HG03432 (cell line): ENCODE data around the gene SPATA33.
A peak's percentile ranks its signal among the peaks of the same experiment; 100 is the strongest.
"Not testable (repeated sequence)": the region's sequence is repeated elsewhere in the genome, so short reads cannot be mapped to it uniquely, and the experiment has no call there.

ENCODE experiments used
- ATAC-seq: cut with Tn5 transposase; IDR thresholded peaks from one replicate; pipeline ENCODE4 v1.9.1; 2021; ENCODE audit warnings: mild to moderate bottlenecking, moderate library complexity; ENCODE audit not compliant: unreplicated experiment

Gene SPATA33

DNA sequence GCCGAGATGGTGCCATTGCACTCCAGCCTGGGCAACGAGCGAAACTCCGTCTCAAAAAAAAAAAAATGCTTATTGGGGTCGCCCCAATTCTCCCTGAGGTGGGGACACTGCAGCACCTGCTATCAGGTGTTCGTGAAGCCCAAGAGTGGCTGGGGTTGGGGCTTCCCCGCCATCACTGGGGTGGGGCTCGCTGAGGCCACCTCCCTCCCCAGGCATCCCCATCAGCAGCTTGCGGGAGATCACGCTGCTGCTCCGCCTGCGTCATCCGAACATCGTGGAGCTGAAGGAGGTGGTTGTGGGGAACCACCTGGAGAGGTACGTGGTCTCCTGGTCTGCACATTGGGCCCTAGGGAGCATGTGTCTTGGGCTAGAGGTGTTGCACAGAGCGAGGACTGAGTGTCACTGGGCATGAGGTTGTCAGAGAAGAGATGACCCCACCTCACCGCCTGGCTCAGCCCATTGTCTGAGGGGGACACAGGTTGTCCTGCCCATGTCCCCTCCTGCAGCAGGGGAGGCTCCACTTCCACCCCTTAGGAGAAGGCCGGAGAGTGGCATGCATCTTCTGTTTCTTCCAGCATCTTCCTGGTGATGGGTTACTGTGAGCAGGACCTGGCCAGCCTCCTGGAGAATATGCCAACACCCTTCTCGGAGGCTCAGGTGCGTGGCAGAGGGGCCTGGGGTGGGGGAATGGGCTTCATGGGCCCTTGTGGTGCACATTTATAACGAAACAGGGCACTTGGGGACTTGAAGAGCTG, 33.8 kb downstream of the SPATA33 start:
- no peak for ATAC-seq

DNA sequence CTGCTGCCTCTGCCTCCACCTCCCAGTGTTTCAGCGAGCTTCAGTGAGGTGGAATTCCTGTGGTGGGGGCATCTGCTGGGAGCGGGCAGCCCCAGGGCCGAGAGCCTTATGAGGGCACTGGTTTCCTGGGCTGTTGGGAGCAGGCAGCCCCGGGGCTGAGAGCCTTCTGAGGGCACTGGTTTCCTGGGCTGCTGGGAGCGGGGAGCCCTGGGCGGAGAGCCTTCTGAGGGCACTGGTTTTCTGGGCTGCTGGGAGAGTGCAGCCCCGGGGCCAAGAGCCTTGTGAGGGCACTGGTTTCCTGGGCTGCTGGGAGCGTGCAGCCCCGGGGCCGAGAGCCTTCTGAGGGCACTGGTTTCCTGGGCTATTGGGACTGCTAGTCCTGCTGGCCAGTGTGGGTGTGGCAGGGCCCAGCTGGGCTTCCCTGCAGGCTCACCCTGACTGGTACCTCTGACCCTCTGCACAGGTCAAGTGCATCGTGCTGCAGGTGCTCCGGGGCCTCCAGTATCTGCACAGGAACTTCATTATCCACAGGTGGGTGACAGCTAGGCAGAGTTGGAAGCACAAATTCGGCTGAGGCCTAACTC, 34.4 kb downstream of the SPATA33 start:
- no peak for ATAC-seq

DNA sequence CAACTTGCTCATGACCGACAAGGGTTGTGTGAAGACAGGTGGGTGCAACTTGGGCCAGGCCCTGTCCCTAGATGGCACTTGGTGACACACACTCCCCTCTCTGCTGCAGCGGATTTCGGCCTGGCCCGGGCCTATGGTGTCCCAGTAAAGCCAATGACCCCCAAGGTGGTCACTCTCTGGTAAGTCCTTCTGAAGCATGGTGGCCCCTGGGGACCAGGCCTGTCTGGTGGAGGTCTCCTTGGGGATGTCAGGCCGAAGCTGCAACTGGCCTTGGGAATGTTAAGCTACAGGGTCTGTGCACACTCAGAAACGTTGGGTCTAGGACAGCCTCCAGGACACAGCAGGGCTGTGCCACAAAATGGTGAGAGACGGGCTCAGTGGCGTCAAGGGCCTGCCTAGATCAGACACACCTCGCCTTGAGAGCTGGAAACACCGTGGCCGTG, 35.7 kb downstream of the SPATA33 start:
- no peak for ATAC-seq

DNA sequence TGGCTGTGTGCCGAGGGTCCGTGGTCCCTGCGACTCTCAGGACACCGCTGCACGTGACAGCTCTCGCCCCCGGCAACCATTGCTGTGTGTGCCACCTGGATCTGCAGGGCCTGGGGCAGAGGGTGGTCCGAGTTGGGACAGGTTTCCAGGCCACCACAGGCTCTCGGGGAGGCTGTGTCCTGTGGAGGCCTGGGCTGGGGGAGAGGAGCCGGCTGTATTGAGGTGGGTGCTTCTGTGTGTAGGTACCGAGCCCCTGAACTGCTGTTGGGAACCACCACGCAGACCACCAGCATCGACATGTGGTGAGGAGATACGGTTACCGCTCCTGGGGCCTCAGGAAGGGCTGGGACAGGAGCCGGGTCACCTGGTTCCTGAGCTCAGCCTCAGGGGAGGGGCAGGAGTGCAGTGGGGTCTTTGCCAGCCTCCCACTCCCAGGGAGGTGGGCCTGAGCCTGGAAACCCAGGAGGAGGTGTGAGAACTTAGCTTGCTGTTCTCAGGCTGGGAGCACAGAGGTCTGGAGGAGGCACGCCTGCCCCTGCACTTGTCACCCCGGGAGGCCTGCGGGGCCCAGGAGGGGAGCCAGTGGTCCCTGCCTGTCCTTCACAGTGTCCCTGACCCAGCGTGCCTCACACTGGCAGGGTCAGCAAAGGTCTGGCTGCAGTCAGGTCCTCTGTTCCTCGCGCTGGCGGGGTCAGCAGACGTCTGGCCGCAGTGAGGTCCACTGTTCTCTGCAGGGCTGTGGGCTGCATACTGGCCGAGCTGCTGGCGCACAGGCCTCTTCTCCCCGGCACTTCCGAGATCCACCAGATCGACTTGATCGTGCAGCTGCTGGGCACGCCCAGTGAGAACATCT, 36.5 kb downstream of the SPATA33 start:
- ATAC-seq = no peak

DNA sequence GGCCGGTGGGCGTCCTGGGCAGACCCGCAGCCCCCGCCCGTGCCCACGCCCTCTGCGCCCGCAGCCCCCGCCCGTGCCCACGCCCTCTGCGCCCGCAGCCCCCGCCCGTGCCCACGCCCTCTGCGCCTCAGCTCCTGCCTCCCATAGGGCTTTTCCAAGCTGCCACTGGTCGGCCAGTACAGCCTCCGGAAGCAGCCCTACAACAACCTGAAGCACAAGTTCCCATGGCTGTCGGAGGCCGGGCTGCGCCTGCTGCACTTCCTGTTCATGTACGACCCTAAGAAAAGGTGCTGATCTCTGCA, 37.1 kb downstream of the SPATA33 start:
- ATAC-seq = not testable (repeated sequence)

DNA sequence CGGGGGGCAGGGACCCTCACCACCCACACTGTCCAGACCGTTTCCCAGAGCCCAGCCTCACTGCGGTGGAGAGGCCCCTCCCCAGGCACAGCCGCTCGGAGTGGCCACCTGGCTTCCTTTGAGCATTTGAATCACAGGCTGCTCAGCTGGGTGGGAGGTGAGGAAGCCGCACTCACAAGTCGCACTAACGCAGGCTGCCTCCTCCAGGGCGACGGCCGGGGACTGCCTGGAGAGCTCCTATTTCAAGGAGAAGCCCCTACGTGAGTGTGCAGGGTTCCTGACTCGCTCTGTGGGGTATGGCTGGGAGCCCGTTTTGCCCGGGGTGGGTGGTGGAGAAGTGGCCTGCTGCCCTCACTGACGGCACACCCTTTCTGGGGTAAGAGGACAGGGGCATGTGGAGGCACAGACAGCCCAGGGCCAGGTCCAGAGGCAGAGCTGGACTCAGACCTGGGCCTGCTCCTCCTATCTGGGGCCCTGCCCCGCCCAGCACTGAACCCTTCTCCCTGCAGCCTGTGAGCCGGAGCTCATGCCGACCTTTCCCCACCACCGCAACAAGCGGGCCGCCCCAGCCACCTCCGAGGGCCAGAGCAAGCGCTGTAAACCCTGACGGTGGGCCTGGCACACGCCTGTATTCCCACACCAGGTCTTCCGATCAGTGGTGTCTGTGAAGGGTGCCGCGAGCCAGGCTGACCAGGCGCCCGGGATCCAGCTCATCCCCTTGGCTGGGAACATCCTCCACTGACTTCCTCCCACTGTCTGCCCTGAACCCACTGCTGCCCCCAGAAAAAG, 37.6 kb downstream of the SPATA33 start:
- no peak for ATAC-seq

DNA sequence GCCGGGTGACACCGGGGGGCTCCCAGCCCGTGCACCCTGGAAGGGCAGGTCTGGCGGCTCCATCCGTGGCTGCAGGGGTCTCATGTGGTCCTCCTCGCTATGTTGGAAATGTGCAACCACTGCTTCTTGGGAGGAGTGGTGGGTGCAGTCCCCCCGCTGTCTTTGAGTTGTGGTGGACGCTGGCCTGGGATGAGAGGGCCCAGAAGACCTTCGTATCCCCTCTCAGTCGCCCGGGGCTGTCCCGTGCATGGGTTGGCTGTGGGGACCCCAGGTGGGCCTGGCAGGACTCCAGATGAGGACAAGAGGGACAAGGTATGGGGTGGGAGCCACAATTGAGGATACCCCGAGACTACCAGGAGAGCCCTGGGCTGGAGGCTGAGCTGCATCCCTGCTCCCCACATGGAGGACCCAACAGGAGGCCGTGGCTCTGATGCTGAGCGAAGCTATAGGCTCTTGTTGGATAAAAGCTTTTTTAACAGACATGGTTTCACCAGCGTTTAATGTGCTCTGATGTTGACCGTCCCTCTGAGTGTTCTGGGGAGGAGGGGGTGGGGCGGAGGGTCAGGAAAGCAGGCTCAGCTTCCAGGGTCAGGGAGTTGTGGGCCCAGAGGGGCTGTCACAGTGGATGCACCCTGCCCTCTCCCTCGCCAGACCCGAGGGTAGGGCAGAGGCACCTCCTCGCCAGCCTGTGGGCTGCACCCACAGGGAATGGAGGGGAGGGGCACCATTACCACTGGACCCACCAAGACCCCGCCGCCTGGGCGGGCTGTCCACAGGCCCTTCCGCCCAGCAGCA, 38.4 kb downstream of the SPATA33 start:
- no peak for ATAC-seq

DNA sequence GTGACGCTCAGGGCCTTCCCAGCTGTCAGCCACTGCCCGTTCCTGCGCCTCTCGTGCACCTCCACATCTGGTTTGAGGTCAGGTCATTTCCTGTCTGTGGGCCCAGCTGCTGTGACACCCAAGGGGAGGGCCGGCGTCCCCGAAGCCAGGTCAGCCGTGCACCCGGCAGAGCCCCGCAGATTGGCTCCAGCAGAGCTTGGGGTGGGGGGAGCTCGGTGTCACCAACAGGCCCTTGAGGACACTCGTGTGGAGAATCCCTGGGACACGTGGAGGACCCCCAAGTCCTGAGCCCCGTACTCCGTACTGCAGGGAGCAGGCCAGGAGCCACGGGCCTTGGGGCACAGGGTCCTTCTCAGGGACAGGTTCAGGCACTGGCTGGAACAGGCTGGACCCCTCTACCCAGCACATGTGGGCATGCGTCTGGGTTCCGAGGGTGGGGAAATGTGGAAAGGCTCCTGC, 39.1 kb downstream of the SPATA33 start:
- no peak for ATAC-seq

DNA sequence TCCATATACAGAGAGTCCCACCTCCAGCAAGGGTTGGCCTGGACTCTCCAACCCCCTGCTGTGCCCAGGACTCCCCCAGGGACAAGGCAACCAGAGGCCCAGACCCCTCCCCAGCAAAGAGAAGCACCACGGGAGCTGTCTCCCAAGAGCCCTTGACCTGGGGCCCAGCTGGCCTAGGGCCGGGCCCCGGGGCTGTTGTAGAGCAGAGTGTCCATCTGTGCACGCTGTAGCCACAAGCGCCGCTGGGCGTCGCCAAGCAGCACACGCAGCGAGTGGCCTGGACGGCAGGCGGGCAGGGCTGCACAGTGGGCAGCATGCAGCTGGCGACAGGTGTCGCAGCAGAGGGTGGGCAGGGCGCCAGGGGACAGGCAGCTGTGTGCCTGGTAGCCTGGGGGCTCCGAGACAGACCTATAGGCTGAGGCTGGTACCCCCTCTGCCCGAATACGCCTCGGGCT, 39.6 kb downstream of the SPATA33 start:
- no peak for ATAC-seq

DNA sequence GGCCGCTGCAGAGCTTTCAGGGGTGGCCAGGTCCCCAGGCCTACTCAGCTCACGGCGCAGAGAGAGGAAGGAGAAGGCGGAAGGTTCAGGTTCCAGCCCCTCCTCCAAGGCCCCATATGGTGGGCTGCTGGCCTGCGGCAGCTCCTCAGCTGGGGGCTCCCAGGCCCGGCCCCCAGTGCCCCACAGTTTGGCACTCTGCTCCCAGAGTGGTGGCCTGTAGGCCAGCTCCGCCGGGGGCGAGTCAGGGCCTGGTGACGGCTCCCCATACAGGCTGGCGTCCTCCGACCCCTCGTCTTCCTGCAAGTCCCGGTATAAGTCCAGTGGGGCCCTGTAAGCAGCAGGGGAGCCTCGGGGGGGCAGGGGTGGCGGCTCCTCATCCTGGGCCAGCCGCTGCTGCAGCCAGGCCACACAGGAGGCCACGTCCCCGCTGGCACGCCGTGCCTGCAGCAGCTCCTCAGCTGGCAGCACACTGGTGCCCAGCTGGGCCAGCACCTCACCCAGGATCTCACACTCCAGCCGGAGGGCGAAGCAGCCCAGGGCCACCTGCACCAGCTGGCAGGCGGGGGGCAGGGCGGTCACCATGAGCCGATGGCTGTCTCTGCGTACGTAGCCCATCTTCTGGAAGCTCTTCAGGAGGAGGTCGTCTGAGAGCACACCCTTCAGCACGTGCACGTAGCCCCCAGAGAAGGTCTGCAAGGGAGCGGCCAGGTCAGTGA, 40.1 kb downstream of the SPATA33 start:
- no peak for ATAC-seq

DNA sequence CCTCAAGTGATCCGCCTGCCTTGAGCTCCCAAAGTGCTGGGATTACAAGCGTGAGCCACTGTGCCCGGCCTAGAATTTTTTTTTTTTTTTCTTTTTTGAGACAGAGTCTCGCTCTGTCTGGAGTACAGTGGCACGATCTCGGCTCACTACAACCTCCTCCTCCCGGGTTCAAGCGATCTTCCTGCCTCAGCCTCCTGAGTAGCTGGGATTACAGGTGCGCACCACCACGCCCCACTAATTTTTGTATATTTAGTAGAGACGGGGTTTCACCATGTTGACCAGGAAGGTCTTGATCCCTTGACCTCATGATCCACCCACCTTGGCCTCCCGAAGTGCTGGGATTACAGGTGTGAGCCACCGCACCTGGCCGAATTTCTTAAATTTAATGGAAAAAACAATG, 41.1 kb downstream of the SPATA33 start:
- not testable (repeated sequence) for ATAC-seq

DNA sequence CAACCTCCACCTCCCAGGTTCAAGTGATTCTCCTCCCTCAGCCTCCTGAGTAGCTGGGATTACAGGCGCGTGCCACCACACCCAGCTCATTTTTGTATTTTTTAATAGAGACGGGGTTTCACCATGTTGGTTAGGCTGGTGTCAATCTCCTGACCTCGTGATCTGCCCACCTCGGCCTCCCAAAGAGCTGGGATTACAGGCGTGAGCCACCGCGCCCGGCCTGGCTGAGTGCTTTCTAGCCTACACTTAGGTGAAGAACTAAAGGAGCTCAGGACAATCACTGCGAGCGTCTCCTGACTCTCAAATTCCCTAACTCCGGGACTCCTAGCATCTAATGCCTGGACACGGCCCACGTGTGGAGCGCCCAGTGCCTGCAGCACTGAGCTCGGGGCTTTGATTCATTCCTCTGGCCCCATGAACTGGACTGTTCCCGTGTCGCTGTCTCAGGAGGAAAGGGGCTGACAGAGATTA, 42.0 kb downstream of the SPATA33 start:
- not testable (repeated sequence) for ATAC-seq

DNA sequence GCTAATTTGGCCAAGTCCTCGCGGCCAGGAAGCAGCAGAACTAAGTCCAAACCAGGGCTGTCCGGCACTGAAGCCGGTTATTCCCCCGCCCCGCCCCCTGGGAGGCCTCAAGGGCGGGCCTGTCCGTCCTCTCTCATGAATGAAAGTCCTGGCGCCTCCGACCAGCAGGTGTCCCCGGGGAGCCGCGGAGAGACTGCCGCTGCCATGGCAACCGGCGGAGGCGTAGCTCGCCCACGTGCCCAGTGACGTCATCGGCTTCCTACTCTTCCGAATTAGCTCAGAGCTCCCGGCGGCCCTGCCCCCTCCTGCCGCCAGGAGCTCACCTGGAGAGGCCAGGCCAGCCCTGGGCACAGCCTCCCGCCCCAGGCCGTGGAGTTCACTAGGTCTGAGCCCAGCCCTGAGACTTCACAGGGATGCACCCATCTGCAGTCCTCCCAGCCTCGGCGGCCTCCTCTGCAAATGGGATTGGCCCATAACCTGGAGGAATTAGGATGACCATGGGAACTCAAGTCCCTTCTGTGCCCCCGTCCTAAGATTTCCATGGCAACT, 42.5 kb downstream of the SPATA33 start:
- ATAC-seq = peak; percentile 44

DNA sequence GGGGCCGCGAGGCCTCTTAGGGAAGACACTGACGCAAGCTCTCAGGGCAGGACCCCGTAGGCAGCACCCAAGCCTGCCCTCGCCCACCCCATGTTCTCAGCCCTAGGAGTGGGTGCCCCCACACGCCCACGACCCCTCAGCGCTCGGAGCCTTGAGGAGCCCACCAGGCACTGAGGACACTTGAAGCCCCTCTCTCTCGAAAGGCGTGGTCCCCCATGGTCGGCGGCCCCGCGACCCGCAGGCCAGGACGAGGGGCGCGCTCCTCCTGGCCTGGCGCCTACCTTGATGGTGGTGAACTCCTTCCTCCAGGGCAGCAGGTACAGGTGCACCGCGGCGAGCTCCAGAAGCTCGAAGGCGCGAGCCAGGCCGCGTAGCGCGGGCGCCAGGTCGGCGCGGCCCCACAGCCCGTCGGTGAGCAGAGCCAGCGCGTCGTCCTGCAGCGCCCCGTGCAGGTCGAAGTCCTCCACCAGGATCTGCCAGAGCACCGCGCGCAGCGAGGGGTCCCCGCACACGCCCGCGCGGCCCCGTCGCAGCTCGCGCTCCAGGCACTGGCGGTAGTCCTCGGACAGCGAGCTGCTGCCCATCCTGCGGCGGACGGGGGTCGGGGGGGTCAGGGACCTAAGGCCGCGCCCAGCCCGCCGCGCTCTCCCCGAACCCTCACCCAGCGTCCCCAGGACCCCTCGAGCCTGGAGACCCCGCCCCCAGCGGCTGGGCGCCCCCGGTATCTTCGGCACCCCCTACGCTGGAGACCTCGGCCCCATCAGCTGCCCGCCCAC, 43.2 kb downstream of the SPATA33 start:
- ATAC-seq = peak; percentile 18

DNA sequence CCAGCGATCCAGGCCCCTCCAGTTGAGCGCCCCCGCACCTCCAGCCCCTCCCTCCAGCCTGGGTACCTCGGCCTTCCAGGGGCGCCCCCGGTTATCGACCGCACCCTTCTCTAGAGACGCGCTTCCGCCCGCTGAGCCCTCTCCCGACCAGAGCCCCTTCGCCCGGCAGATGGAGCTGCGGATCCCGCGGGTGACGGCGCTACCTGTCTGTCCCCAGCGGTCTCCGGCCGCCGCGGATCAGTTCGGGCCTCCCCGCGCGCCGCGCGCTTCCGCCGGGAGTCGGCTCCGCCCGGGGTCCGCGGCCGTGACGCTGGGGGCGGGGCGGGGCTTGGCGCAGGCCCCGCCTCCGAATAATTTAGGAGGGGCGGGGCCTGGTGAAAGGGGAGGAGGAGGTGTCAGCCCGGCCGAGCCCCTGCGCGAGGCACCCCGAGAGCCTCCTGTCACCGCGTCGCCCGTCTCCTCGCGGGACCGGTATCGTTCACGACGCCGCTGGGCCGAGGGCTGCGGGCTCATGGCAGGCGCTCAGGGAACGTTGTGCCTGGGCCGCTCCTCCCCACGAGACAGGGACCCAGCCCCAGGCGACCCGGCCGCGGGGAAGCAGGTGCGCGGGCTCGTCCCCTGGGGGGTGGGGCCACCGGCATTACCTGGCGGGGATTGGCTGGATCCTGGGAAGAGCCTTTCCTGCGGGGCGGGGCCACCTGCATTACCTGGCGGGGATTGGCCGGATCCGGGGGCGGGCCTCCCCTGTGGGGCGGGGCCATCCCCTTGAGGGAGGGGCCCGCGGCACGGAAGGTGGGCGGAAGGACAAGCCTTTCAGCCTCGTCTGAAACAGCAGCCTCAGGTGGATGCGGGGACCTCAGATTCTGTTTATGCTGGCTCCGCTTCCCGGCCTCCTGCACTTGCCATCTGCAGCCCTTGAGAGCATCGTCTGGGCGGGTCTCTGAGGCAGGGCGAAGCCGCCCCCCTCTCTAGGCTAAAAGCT, 44.1 kb downstream of the SPATA33 start, which contains the start of gene SPATA2L:
Gene SPATA2L (minus strand): TSS at position 281 of the 982 bp plus-strand sequence. CDS start 473 bp downstream, outside the sequence.
- peak; percentile 62 for ATAC-seq

DNA sequence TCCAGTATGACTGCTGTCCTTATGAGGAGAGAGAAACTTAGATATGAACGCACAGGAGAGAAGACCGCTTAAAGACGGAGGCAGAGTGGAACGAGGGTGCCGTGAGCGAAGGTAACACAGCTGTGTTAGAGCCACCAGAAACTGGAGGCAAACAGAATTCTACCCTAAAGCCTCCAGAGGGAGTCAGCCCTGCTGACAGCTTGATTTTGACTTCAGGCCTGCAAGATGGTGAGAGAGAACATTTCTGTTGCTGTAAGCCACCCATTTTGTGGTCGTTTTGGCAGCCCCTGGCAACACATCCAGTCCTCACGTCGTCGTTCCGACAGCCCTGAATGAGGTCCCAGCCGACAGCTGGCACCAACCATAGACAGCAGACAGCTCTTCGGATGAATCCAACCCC, 46.6 kb downstream of the SPATA33 start:
- no peak for ATAC-seq

DNA sequence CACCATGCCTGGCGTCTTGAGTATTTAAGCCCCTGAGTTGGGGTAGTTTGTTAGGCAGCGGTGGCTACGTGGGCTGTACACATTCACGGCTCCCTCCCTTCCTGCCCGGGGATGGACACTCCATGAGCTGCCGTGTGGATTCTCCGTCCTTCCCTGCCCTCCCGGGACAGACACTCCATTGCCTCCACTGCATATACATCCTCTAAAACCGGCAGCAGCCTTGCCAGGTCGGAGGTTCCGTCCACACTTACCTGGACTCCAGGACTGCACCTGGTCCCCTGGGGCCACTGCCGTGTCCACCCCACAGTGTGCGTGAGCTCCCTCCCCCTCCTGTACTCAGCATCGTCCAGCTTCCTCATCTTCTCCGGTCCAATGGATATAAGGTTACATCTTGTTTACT, 47.4 kb downstream of the SPATA33 start:
- ATAC-seq = no peak
